MM.1S (cell line): ENCODE data around the gene CAPN10.

Experiments used
- CTCF ChIP-seq: fragments of 300-600 bp; sonication (generic); IDR thresholded peaks from 2 replicates; pipeline ENCODE4 v1.5.1; 2016; ENCODE audit warnings: antibody characterized with exemption, low read length, mixed read lengths
- EZH2 ChIP-seq: fragments of 300-600 bp; sonication (generic); optimal IDR thresholded peaks from 2 replicates; pipeline ENCODE3; 2017; ENCODE audit warnings: low read depth, mild to moderate bottlenecking, antibody characterized with exemption, low read length, mixed read lengths

GRCh38 chr2:240572141-240573031 is 14.1 kb upstream of the CAPN10 start:
- TF ChIP-seq CTCF, result no peak
- TF ChIP-seq EZH2, result no peak
